MG63 (cell line): Measurements from ENCODE around the gene OR2T11. TPM values are rescaled to one million over a fixed set of nuclear protein-coding genes. Genes with fewer than 3 reads are reported as not detected.
"Not testable (repeated sequence)": the region's sequence is repeated elsewhere in the genome, so short reads cannot be mapped to it uniquely, and the experiment has no call there.

Experiments used
- DNase-seq: peaks from one replicate; pipeline ENCODE4 v3.0.0-alpha.2; 2020
- H3K27me3 ChIP-seq: fragments of 250-450 bp; sonication (Bioruptor Pico); 2 replicates; pipeline ENCODE4 v1.5.1; 2020; ENCODE audit warnings: mild to moderate bottlenecking, moderate library complexity
- H3K36me3 ChIP-seq: fragments of 250-450 bp; sonication (Bioruptor Pico); 2 replicates; pipeline ENCODE4 v1.5.1; 2020; ENCODE audit warnings: mild to moderate bottlenecking, moderate library complexity
- H3K4me3 ChIP-seq: fragments of 250-450 bp; sonication (Bioruptor Pico); 2 replicates; pipeline ENCODE4 v1.5.1; 2020; ENCODE audit warnings: mild to moderate bottlenecking, moderate library complexity
- H3K9me3 ChIP-seq: fragments of 250-450 bp; sonication (Bioruptor Pico); 2 replicates; pipeline ENCODE4 v1.5.1; 2020; ENCODE audit warnings: mild to moderate bottlenecking, moderate library complexity
- total RNA-seq: library from RNA; depleted of rRNA; stranded (reverse); fragments of >200 nt; shearing (Covaris generic); gene quantifications from 2 replicates; pipeline ENCODE4 v1.2.3, GENCODE V29; 2014; ENCODE audit warnings: low replicate concordance; rRNA removed

OR2T11 gene
- total RNA-seq, 1 experiment from 2014 or later = not detected

- Histone ChIP-seq H3K27me3 (no peaks in the 10 kb centered on the region), H3K36me3 (no peaks in the 10 kb centered on the region), H3K4me3 (no peak overlapping the region), H3K9me3 (no peaks in the 10 kb centered on the region; the same call in 1 of the 2 replicates)
- no peak for DNase-seq
Measured at GRCh38 chr1:248576260-248576980, 58.5 kb downstream of the OR2T11 start.

- not testable (repeated sequence) for H3K36me3 ChIP-seq, H3K27me3 ChIP-seq, H3K4me3 ChIP-seq, H3K9me3 ChIP-seq, DNase-seq
Measured at GRCh38 chr1:248574657-248575056, 60.2 kb downstream of the OR2T11 start, which contains the start of gene OR2T34. TSS of gene OR2T34 (minus strand) at chr1:248574757. CDS start at chr1:248574757, 0 bp downstream.

GRCh38 chr1:248573856-248574255, 61.0 kb downstream of the OR2T11 start:
- not testable (repeated sequence) for H3K9me3 ChIP-seq, H3K4me3 ChIP-seq, H3K36me3 ChIP-seq, DNase-seq, H3K27me3 ChIP-seq

Other genes starting within 250 kb of the OR2T11 start
- not detected in 2 replicates for gene OR2T1, start 232.0 kb downstream of the OR2T11 start, total RNA-seq
- not detected in 2 replicates for gene OR2T2, start 189.5 kb downstream of the OR2T11 start, total RNA-seq
- not detected in 2 replicates for gene OR2T3, start 161.7 kb downstream of the OR2T11 start, total RNA-seq
- gene OR2T5, start 146.5 kb downstream of the OR2T11 start, total RNA-seq = not detected in 2 replicates
- not detected in 2 replicates for gene OR2G6, start 127.0 kb downstream of the OR2T11 start, total RNA-seq
- not detected in 2 replicates for gene OR2T29, start 72.3 kb downstream of the OR2T11 start, total RNA-seq
- not detected in 2 replicates for gene OR2T34, start 60.3 kb downstream of the OR2T11 start, total RNA-seq
- not detected in 2 replicates for gene OR2T10, start 37.4 kb downstream of the OR2T11 start, total RNA-seq
- gene OR2T35, start 10.2 kb upstream of the OR2T11 start, total RNA-seq = not detected in 2 replicates
- gene OR2T27, start 20.4 kb upstream of the OR2T11 start, total RNA-seq = not detected in 2 replicates
- not detected in 2 replicates for gene OR14I1, start 67.7 kb upstream of the OR2T11 start, total RNA-seq
- gene LYPD8, start 120.7 kb upstream of the OR2T11 start, total RNA-seq = not detected in 2 replicates
- 15.8 and 30.0 TPM in 2 replicates for gene SH3BP5L, start 190.8 kb upstream of the OR2T11 start, total RNA-seq
- 16.4 and 22.2 TPM in 2 replicates for gene ZNF672, start 203.1 kb upstream of the OR2T11 start, total RNA-seq
- gene ZNF692, start 224.0 kb upstream of the OR2T11 start, total RNA-seq = 14.3 and 14.7 TPM in 2 replicates